ENCODE measurements around the gene GCNA. TPM values are rescaled to one million over a fixed set of nuclear protein-coding genes. Genes with fewer than 3 reads are reported as not detected.

GCNA gene
- total RNA-seq, 2 experiments from 2014 or later = 8.5 to 8.7 TPM

GRCh38 chrX:71622032-71622575 lies 43.9 kb downstream of the GCNA start:
- H3K4me3 Mint-ChIP-seq = peak overlapping the region; percentile 78
- DNase-seq (no peak), ATAC-seq (ENCODE audit: low read depth) (peak; percentile 1)
- no peaks in the 10 kb centered on the region for H3K27me3 Mint-ChIP-seq
- POLR2A ChIA-PET = interaction anchor here (0.6 to 3.5 kb wide), 10 partner anchors 8 to 440 kb away, joined by 3 to 16 read pairs (median 6); partner anchors contain the start of genes NONO, OGT and TAF1
- H3K9me3 Mint-ChIP-seq = no peaks in the 10 kb centered on the region
- H3K4me1 Mint-ChIP-seq = peaks cover 39% of the 10 kb centered on the region
- H3K27ac Mint-ChIP-seq = peak overlapping the region; percentile 95
- peaks cover 15% of the 10 kb centered on the region for H3K36me3 Mint-ChIP-seq

GRCh38 chrX:71622576-71623450 lies 44.6 kb downstream of the GCNA start:
- Mint-ChIP-seq H3K9me3 (no peaks in the 10 kb centered on the region), H3K4me1 (peaks cover 39% of the 10 kb centered on the region), H3K36me3 (peaks cover 8% of the 10 kb centered on the region), H3K27me3 (no peaks in the 10 kb centered on the region), H3K4me3 (peak overlapping the region; percentile 78), H3K27ac (peak overlapping the region; percentile 95)
- ATAC-seq (ENCODE audit: low read depth) (peak; percentile 77), DNase-seq (peak; percentile 70)
- POLR2A ChIA-PET = interaction anchor here (0.6 to 3.5 kb wide), 10 partner anchors 9 to 441 kb away, joined by 3 to 16 read pairs (median 6); partner anchors contain the start of genes OGT and TAF1

DNA sequence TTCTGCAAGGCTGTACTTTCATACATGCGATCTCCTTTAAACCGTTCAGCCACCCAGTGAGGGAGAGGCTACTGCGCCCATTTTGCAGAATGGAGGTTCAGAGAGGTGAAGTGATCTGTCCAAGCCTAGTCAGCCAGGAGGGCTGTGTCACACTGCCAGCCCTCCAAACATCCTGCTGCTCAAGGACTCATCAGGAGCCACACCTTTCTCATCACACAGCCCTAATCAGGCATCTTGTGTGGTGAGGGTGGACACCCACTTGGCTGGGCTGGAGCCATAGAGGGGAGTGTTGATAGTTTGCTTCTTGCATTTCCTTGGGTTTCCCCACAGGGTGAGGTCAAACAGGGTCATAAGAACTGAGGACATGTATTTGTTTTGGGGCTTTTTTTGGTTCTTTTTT lies 45.5 kb downstream of the GCNA start:
- no peaks in the 10 kb centered on the region for H3K9me3 Mint-ChIP-seq
- H3K36me3 Mint-ChIP-seq = peaks cover 3% of the 10 kb centered on the region
- peak overlapping the region; percentile 78 for H3K4me3 Mint-ChIP-seq
- POLR2A ChIA-PET = interaction anchor here (1.2 to 3.5 kb wide), 5 partner anchors 10 to 90 kb away, joined by 3 to 16 read pairs (median 10); partner anchors contain the start of gene OGT
- H3K27ac Mint-ChIP-seq = peak overlapping the region; percentile 95
- ATAC-seq (ENCODE audit: low read depth) (no peak), DNase-seq (no peak)
- peaks cover 35% of the 10 kb centered on the region for H3K4me1 Mint-ChIP-seq
- no peaks in the 10 kb centered on the region for H3K27me3 Mint-ChIP-seq

DNA sequence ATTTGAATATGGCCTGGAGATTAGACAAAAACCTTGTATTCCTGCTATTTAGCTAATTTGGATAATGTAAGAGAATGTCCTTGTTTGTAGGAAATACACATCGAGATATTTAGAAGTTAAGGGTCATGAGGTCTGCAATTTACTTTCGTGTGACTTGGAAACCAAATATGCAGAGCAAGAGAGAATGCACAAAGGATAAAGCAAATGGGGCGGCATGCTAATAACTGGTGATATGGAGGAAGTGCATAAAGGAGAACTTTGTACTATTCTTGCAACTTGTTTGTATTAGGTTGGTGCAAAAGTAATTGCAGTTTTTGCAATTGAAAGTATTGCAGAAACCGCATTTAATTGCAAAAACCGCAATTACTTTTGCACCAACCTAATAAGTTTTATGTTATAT lies 47.2 kb downstream of the GCNA start:
- no peak for DNase-seq
- Mint-ChIP-seq H3K9me3 (no peaks in the 10 kb centered on the region), H3K4me3 (no peak overlapping the region), H3K4me1 (peaks cover 31% of the 10 kb centered on the region), H3K27ac (no peak overlapping the region), H3K27me3 (no peaks in the 10 kb centered on the region), H3K36me3 (peaks cover 2% of the 10 kb centered on the region)
- POLR2A ChIA-PET = no interaction called here
- no peak for ATAC-seq (ENCODE audit: low read depth)

DNA sequence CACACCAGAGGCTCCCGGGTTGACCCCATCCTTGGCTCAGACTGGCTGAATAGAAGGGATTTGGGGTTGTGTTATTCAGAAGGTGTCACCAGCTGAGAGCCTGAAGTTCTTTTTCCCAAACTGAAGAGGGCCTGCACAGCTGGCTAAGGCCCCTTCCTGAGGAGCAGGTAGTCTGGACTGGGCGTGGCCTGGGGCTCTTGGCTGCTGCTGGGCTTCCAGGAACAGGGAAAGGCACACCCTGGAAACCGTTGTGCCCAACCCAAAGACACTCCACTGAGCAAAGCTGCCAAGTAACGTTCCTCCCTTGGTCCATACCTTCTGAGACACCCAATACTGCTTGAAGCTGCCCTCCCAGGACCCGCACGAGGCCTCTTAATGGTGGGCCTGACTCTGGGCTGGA lies 48.3 kb downstream of the GCNA start:
- Mint-ChIP-seq H3K4me1 (peaks cover 31% of the 10 kb centered on the region), H3K36me3 (peaks cover 2% of the 10 kb centered on the region), H3K9me3 (no peaks in the 10 kb centered on the region), H3K27ac (no peak overlapping the region), H3K27me3 (no peaks in the 10 kb centered on the region), H3K4me3 (no peak overlapping the region)
- no peak for ATAC-seq (ENCODE audit: low read depth)
- DNase-seq = no peak
- POLR2A ChIA-PET = no interaction called here

- H3K4me3 Mint-ChIP-seq = no peak overlapping the region
Observed at GRCh38 chrX:71627588-71628404, 49.6 kb downstream of the GCNA start.

DNA sequence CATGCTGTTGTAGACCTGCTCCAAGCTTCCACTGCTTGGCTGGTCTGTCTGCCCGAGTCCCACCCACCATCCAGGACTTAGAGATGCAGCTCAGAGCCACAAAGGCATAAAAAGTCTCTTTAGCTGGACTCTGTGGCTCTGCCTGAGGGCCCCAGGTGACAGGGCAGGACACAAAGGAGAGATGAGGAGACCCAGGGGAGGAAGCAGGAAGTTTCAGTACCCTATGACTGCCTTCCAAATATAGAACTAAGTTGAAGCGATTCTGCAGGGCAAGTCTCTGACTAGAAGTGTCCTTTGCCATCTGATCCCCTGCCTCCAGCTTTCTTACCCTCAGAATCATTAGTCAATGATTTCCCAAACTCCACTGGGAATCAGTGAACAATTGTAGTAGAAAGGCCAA lies 51.2 kb downstream of the GCNA start:
- H3K27ac Mint-ChIP-seq = peak overlapping the region; percentile 25

More at GRCh38 chrX:71627588-71628404, 49.6 kb downstream of the GCNA start:
- no peak overlapping the region for H3K27ac Mint-ChIP-seq
- no peaks in the 10 kb centered on the region for H3K27me3 Mint-ChIP-seq
- H3K36me3 Mint-ChIP-seq = peaks cover 2% of the 10 kb centered on the region
- POLR2A ChIA-PET = no interaction called here
- no peaks in the 10 kb centered on the region for H3K9me3 Mint-ChIP-seq
- DNase-seq (no peak), ATAC-seq (ENCODE audit: low read depth) (no peak)
- peaks cover 21% of the 10 kb centered on the region for H3K4me1 Mint-ChIP-seq

GRCh38 chrX:71632923-71633657 lies 54.9 kb downstream of the GCNA start:
- no peaks in the 10 kb centered on the region for H3K36me3 Mint-ChIP-seq
- ATAC-seq (ENCODE audit: low read depth) (no peak), DNase-seq (no peak)
- no peak overlapping the region for H3K27ac Mint-ChIP-seq
- peaks cover 23% of the 10 kb centered on the region for H3K4me1 Mint-ChIP-seq
- H3K9me3 Mint-ChIP-seq = no peaks in the 10 kb centered on the region
- H3K27me3 Mint-ChIP-seq = no peaks in the 10 kb centered on the region
- H3K4me3 Mint-ChIP-seq = no peak overlapping the region
- POLR2A ChIA-PET = interaction anchor here (1.4 kb wide), 1 partner anchor 11 kb away, joined by 6 read pairs; no protein-coding TSS in a partner anchor

More for the DNA sequence above, 51.2 kb downstream of the GCNA start:
- peaks cover 2% of the 10 kb centered on the region for H3K36me3 Mint-ChIP-seq
- DNase-seq = no peak
- POLR2A ChIA-PET = no interaction called here
- H3K4me1 Mint-ChIP-seq = peaks cover 14% of the 10 kb centered on the region
- no peaks in the 10 kb centered on the region for H3K27me3 Mint-ChIP-seq
- H3K9me3 Mint-ChIP-seq = no peaks in the 10 kb centered on the region
- ATAC-seq (ENCODE audit: low read depth) = no peak
- no peak overlapping the region for H3K4me3 Mint-ChIP-seq

DNA sequence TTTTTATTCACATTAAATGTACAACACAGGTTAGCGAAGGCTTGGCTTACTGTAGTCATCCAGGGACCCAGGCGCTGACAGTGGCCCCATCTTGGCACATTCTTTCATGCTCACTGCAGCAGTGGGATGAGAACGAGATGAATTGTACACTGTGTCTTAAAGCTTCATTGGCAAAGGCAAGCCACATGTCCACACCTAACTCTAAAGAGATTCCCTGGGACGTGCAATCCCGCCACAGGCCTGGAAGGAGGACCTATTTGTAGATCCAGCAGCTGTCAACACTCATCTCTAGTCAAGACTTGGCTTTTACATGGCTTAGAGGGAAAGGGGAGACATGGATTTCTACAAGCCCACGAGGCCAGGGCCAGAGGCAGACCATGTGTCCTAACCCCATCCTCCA lies 56.1 kb downstream of the GCNA start:
- H3K27ac Mint-ChIP-seq = no peak overlapping the region
- H3K9me3 Mint-ChIP-seq = no peaks in the 10 kb centered on the region
- POLR2A ChIA-PET = interaction anchor here (1.0 kb wide), 1 partner anchor 16 kb away, joined by 3 read pairs; no protein-coding TSS in a partner anchor
- no peaks in the 10 kb centered on the region for H3K36me3 Mint-ChIP-seq
- DNase-seq = no peak
- H3K27me3 Mint-ChIP-seq = no peaks in the 10 kb centered on the region
- ATAC-seq (ENCODE audit: low read depth) = no peak
- H3K4me1 Mint-ChIP-seq = peaks cover 20% of the 10 kb centered on the region
- H3K4me3 Mint-ChIP-seq = no peak overlapping the region

DNA sequence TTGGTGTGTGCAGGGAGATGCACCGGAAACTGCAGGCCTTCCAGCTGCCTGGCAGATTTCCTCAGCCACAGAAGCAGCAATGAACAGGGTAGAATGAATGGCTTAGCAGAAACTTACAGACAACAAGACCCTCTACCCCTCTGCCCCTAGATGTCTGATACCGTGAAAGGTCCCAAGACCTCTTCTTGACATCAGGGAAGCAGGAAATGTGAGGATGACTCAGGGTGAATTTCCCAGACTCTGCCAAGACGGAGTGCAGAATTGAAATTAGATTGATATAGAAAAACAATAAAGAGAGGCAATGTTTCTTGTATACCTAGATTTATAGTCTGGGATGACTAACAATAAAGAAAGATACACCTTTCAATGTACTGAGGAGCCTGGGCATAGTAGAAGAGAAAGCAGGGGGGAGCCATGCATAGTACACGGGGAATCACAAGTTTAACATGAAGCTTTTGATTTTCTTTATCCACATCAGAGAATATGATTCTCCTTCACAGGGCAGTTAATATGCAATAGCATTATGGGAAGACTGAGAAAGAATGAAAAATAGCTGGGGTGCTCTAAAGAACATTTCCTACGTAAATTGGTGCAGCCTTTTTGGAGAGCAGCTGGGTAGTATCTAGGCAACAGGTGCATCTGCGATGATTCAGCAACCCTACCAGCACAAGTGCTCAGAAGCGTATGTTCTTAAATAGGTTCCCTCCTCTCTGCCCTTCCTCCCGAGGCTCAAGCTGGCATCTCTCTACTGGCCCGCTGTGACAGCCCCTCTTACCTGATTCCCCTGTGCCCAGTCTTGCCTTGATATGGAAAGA lies 58.4 kb downstream of the GCNA start:
- POLR2A ChIA-PET = interaction anchor here (0.5 to 3.2 kb wide), 5 partner anchors 14 to 279 kb away, joined by 3 to 15 read pairs (median 4); no protein-coding TSS in a partner anchor
- Mint-ChIP-seq H3K36me3 (peaks cover 3% of the 10 kb centered on the region), H3K9me3 (no peaks in the 10 kb centered on the region), H3K27me3 (no peaks in the 10 kb centered on the region), H3K27ac (peak overlapping the region; percentile 82), H3K4me3 (peak overlapping the region; percentile 19), H3K4me1 (peaks cover 17% of the 10 kb centered on the region)
- no peak for DNase-seq
- ATAC-seq (ENCODE audit: low read depth) = peak; percentile 13

DNA sequence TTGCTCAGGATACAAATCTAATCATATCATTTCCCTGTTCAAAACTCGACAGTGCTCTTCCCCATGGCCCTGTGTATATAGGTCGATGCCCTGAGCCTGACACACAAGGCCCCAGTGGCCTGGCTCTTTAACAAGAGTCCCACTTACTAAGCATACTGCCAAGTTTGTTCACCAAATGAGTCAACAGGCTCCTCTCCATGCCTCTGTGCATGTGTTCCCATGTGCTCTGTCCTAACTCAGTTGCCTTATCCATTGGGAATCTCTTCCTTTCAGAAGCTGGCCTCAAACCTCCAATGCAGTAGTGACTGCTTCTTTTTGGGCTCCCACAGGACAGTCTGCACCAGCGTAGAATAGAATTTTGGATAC lies 59.0 kb downstream of the GCNA start:
- Mint-ChIP-seq H3K4me3 (peak overlapping the region; percentile 19), H3K36me3 (peaks cover 3% of the 10 kb centered on the region), H3K27me3 (no peaks in the 10 kb centered on the region), H3K9me3 (no peaks in the 10 kb centered on the region), H3K4me1 (peaks cover 17% of the 10 kb centered on the region), H3K27ac (peak overlapping the region; percentile 82)
- POLR2A ChIA-PET = interaction anchor here (0.6 to 3.2 kb wide), 4 partner anchors 14 to 280 kb away, joined by 3 to 15 read pairs (median 5); no protein-coding TSS in a partner anchor
- ATAC-seq (ENCODE audit: low read depth) = no peak
- no peak for DNase-seq

- Mint-ChIP-seq H3K4me3 (no peak overlapping the region), H3K27me3 (no peaks in the 10 kb centered on the region), H3K9me3 (no peaks in the 10 kb centered on the region), H3K4me1 (peaks cover 17% of the 10 kb centered on the region), H3K36me3 (peaks cover 3% of the 10 kb centered on the region), H3K27ac (no peak overlapping the region)
- no peak for DNase-seq
- POLR2A ChIA-PET = interaction anchor here (1.3 to 3.2 kb wide), 4 partner anchors 15 to 30 kb away, joined by 4 to 15 read pairs (median 6); partner anchors contain the start of gene CXCR3
- ATAC-seq (ENCODE audit: low read depth) = peak; percentile 31
Observed at GRCh38 chrX:71637848-71638247, 59.6 kb downstream of the GCNA start.

Measured in activated naive CD8-positive, alpha-beta T cell treated with anti-CD3 and anti-CD28 coated beads, Interleukin-2, amount 10 ng/mL, durations not matched to agents 7 days and 5 days (primary cell).